IPS DF 19.7 (cell line): ENCODE measurements around the gene MYL12A.
A peak's percentile ranks its signal among the peaks of the same experiment; 100 is the strongest.

Source experiments
- DNase-seq: peaks from one replicate; pipeline ENCODE4 v3.0.0-alpha.2; 2013; ENCODE audit warnings: low read depth, low spot score

MYL12A gene

GRCh38 chr18:3224223-3224622, 23.4 kb upstream of the MYL12A start:
- no peak for DNase-seq

DNA sequence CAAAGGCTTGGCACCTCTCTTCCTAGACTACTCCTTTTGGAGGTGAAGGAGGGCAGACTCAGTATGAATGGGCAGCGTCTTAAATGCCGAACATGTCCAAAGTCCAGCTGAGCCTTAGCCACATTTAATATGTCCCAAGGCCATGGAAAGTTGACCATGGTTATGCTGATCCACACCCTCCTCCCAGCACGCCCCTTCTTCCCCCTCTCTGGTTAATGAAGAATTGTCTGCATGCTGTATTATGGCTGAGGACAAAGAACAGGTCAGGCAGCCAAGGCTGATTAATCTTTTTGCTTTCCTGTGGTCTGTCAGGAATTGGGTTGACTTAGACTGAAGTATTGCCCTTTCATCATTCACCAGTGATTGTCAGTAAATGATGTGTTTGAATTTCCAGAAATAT, 22.0 kb upstream of the MYL12A start:
- no peak for DNase-seq

DNA sequence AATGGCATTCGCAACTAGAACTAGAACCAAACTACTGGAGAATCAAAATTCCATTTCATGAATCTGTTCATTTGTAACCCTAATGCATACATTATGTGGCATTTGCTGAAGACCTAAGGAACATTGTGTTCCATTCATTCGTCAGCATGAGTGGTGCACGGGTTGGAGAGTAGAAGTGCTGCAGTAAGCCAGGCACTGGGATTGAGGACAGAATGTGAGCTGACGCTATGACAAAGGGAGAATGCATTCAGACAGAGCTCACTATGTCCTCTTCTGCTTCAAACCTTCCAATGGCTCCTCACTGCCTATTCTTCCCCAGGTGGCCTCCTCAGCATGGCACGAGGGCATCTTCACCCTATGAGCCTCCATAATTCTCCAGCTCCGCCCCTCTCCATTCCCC, 21.6 kb upstream of the MYL12A start:
- no peak for DNase-seq

GRCh38 chr18:3230401-3231334, 16.9 kb upstream of the MYL12A start:
- peak; percentile 63 for DNase-seq

- DNase-seq, result no peak
Measured at GRCh38 chr18:3233004-3233403, 14.6 kb upstream of the MYL12A start.

- no peak for DNase-seq
Measured at GRCh38 chr18:3233433-3234168, 14.0 kb upstream of the MYL12A start.

DNA sequence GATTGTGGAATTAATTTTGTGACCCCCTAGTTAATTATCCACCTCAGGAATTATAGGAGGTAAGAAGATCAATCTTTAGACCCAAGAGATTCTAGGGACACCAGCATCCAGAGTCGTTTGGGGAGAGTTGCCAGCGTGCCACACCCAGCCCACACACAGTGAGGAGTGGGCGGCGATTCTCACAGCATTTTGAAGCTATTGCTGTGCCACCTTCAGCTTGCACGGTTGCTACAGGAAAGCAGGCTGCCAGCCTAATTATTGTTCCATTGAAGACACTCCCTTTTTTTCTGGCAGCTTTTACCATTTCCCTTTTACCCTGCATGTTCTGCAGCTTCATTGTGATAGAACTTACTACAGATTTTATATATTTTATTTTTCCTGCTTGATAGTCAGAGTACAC, 13.1 kb upstream of the MYL12A start:
- no peak for DNase-seq

DNA sequence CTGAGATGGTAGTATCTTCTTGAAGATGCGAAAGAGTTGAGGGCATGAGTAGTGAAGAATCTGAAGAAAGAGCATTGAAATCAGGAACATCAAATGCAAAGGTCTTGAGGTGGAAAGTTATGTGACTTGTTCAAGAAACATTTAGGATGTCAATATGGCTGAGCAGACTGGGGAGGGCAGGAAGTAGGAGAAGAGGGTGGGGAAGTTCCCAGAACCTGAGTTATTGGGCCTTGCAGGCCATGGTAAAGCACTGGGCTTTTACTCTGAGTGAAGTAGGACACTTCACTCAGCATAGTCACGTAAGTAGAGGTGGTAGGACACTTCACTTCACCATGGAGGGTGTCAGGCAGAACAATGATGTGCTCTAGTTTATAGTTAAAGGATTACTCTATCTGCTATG, 11.8 kb upstream of the MYL12A start:
- DNase-seq, result no peak

DNA sequence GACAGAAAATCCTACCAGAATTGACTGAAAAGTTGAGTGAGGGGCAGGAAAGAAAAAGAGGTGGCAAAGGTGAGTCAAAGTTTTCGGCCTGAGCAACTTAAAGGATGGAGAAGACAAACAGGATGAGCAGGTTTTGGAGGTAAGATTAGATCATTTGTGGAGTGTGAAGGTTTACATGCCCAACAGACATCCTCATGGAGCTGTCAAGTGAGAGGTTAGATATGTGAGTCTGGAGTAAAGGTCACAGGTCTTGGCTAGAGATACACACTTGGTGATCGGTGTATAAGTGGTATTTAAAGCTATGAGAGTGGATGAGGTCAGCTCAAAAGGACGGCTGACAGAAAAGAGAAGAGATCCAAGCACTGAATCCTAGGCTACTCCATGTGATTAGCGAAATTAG, 11.1 kb upstream of the MYL12A start:
- no peak for DNase-seq

- no peak for DNase-seq
Measured at GRCh38 chr18:3238742-3239141, 8.9 kb upstream of the MYL12A start.

GRCh38 chr18:3245185-3245564, 2.4 kb upstream of the MYL12A start:
- no peak for DNase-seq

GRCh38 chr18:3245853-3246634, 1.6 kb upstream of the MYL12A start:
- peak; percentile 75 for DNase-seq

DNA sequence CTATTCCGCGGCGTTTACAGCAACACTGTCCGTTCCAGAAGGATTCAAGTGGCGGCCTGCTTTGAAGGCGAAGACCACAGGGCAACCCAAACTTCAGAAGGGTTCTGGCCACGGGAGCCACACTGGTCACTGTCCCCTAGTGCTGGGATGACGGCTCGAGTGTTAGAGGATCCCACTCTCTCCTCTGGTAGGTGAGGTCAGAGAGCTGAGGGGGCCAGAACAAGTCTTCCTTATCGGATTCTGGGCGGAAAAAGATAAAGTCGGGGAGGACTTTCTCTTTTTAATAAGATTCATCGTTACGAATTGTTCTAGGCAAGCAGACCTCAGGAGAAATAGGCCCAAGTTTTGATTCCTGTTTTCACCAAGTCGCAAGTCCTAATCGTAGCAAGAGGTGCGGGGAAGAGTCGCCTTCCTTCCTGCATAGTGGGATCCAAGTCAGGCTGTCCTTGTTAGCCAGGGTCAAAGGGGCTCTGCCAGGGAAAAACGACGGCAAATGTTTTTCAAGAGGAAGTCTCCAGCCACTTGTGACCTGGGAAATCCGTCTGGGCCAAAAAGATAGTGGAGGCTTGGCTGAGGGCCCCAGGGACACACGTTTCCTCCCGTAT, 864 bp upstream of the MYL12A start:
- DNase-seq, result no peak

DNA sequence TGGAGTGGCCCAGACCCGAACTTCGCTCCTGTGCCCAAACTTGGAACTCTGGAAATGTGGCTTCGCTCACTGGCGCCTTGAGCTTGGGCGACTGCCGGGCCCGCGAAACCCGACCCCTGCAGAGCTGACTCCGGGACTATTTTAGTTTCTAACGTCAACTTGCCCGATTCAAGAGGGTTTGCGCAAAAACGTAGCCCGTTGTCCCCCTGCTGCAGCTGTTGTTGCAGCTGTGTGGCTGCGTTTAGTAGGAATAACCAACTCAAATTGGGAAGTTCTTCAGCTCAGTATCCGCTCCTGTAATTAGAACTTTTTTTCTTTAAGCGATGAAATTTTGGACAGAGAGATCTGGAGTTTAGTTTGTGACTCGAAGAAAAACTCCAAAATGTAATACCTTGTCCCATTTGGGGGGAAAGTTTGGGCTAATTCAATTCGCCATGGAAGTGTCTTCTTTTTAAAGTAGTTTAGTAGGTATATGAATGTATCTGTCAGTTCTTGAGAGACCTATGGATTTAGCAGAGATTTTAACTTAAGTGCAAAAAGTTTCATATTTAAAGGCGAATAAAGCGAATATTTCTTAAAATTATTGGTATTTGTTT, 559 bp downstream of the MYL12A start:
- DNase-seq, result no peak

DNA sequence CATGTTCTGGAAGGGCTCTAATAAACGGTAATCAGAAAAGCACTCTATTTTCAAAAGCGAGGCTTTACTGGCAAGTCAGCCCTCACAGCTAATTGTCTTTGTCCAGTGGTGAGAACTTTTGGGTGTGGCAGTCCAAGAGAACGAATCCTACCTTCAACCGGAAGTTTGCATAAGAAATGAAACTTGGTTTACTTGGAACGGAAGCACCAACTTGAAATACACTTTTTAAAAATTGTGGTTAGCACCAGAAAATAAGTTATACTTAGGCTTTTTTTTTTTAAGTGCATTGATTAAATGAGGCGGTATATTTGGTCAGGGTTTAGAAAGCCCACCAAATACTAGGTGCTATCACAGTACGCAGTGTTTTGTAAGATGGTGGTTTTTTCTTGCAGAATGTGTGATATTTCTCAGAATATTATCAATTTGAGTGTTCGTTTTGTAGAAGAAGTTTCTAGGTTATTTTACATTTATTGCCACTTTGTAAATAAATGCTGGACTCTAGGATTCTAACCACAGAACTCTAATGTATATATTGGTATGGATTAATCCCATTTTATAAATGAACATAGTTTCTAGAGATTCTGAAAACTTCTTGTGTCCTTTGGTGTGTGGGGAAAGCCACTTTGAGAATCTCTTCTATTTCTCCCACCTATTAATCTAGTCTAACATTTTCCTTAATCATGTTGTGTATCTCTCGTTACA, 1.2 kb downstream of the MYL12A start:
- DNase-seq, result no peak

DNA sequence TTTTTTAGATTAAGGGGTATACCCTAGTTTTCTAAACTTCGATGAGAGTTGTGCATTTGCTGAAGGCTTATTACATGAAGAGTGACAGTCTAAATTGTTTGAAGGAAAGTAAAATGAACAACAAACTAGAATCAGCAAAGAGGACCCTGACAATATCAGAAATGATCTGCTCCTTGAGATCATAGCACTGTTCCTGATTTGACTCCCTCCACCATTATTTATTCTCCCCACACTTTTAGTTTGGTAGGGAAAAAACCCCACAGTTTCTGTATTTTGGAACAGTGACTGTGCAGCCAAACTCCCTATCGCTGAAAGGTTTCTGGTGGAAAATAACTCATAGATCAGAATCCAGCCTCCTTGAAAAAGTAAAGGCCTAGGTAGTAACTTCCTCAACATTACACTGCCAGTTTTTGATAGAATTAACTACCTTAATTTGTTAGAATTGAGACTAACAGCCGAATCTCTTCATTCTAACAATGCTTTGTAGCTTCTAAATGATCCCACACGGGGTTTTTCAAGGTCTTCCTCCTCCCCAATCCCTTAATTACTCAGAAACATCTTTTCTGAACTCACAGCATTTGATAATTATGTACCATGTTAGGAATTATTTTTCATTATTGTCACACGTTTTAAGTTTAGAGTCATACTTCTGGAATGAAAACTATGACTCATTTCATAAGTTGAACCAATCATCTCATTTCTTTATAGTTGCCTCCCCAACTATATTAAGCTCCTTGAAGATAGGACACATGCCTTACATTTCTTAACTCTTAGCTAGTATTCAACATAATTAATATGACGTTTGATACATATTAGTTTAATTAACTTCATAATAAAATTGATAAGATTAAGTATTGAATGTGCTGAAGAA, 2.9 kb downstream of the MYL12A start:
- no peak for DNase-seq

GRCh38 chr18:3251249-3251962, 3.8 kb downstream of the MYL12A start:
- no peak for DNase-seq

GRCh38 chr18:3251963-3252277, 4.3 kb downstream of the MYL12A start:
- DNase-seq, result no peak

DNA sequence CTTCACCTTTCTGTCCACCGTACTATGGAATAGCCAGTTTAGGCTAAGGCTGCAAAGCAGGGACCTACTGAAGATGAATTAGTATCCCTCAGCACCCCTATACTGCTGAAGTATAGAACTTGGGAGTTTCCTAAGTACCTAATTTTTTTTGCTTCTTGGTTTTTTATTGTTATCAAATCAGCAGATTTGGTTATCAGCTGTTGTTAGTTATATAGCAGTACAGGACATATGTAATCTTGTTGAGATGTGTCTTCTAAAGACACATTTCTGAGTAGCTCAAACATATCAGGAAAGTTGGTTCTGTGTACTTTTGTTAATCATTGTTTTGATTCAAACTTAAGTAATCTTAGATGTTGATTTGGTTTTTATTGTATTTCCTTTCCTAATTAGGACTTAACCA, 5.2 kb downstream of the MYL12A start:
- no peak for DNase-seq
